CD4-positive, alpha-beta T cell treated with Interleukin-6 at 100 ng/mL for 8 hours (primary cell): ENCODE results near the gene CFAP20DC.
"Not testable (repeated sequence)": the region's sequence is repeated elsewhere in the genome, so short reads cannot be mapped to it uniquely, and the experiment has no call there.

Experiments used
- DNase-seq: peaks from one replicate; pipeline ENCODE4 v3.0.0-alpha.2; 2020; ENCODE audit warnings: mixed read lengths, low spot score

Gene CFAP20DC

GRCh38 chr3:58867621-58868020, 182.2 kb downstream of the CFAP20DC start:
- no peak for DNase-seq

GRCh38 chr3:58866079-58866478, 183.7 kb downstream of the CFAP20DC start:
- no peak for DNase-seq

GRCh38 chr3:58864480-58864879, 185.3 kb downstream of the CFAP20DC start:
- DNase-seq = no peak

GRCh38 chr3:58863206-58863605, 186.6 kb downstream of the CFAP20DC start:
- no peak for DNase-seq

GRCh38 chr3:58861551-58861950, 188.3 kb downstream of the CFAP20DC start:
- no peak for DNase-seq

GRCh38 chr3:58858126-58858525, 191.7 kb downstream of the CFAP20DC start:
- no peak for DNase-seq

GRCh38 chr3:58857402-58857801, 192.4 kb downstream of the CFAP20DC start:
- no peak for DNase-seq

GRCh38 chr3:58848826-58849225, 201.0 kb downstream of the CFAP20DC start:
- no peak for DNase-seq

- not testable (repeated sequence) for DNase-seq
Measured at GRCh38 chr3:58842050-58842747, 207.6 kb downstream of the CFAP20DC start.

GRCh38 chr3:58840949-58841348, 208.9 kb downstream of the CFAP20DC start:
- DNase-seq = no peak

- DNase-seq = no peak
Measured at GRCh38 chr3:58839964-58840363, 209.9 kb downstream of the CFAP20DC start.

- no peak for DNase-seq
Measured at GRCh38 chr3:58839187-58839586, 210.6 kb downstream of the CFAP20DC start.

GRCh38 chr3:58837856-58838255, 212.0 kb downstream of the CFAP20DC start:
- no peak for DNase-seq

- DNase-seq = no peak
Measured at GRCh38 chr3:58837141-58837843, 212.5 kb downstream of the CFAP20DC start.

- no peak for DNase-seq
Measured at GRCh38 chr3:58835086-58835485, 214.7 kb downstream of the CFAP20DC start.

- DNase-seq = no peak
Measured at GRCh38 chr3:58833491-58833890, 216.3 kb downstream of the CFAP20DC start.

GRCh38 chr3:58829321-58830000, 220.4 kb downstream of the CFAP20DC start:
- DNase-seq = no peak

- no peak for DNase-seq
Measured at GRCh38 chr3:58824777-58825176, 225.0 kb downstream of the CFAP20DC start.

GRCh38 chr3:58824285-58824684, 225.5 kb downstream of the CFAP20DC start:
- DNase-seq = no peak

GRCh38 chr3:58806551-58807244, 243.1 kb downstream of the CFAP20DC start:
- not testable (repeated sequence) for DNase-seq

- no peak for DNase-seq
Measured at GRCh38 chr3:58804914-58805313, 244.9 kb downstream of the CFAP20DC start.

GRCh38 chr3:58801541-58801940, 248.3 kb downstream of the CFAP20DC start:
- DNase-seq = no peak
